DMS 273 treated with DMSO at 0.1 percent for 48 hours (cell line): ENCODE results near the gene KCNQ1.
"Not testable (repeated sequence)": the region's sequence is repeated elsewhere in the genome, so short reads cannot be mapped to it uniquely, and the experiment has no call there.

ENCODE experiments used
- DNase-seq: peaks from one replicate; lab custom pipeline; 2025; lab: John Stamatoyannopoulos, UW

The KCNQ1 gene

DNA sequence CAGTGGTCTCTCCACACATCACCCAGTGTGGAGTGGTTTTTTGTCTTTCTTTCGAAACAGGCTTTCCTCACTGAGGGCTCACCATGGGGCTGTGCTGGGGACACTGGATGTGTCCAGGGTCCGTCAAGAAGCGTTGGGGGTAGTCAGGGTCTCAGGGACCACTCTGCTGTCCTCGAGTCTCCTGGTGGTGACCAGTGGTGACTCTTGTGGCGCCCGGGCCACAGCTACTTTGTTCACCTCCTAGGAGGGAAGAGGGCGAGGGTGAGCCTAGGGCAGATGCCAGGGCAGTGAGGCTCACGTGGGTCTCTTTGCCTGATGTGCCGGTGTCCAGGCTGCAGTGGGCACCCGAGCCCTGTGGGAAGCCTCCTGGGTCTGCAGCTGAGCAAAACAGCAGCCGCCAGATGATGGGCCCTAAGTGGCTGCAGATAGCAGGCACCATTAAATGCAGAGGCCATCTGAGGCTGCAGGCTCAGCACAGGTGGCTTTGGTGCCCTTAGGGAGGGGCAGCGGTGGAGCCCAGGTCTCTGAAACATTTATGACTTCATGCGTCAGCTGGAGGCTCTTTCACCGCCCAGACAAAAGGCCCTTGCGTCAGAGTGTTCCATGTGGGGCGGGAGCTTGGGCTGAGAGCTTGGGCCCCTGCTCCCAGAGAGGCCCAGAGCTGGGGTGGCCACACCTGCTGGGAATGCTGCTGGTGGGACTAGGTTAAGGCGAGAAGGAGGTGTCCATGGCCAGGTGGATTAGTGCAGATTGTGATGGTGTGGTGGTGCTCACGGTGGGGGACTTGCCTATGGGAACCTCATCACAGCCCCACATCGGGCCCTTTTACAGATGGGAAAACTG is 29.5 kb downstream of the KCNQ1 start:
- no peak for DNase-seq

GRCh38 chr11:2475136-2475918 is 30.5 kb downstream of the KCNQ1 start:
- no peak for DNase-seq

- no peak for DNase-seq
These were observed 32.4 kb downstream of the KCNQ1 start for GRCh38 chr11:2477254-2477653.

- DNase-seq, result no peak
These were observed 33.1 kb downstream of the KCNQ1 start for GRCh38 chr11:2477936-2478335.

DNA sequence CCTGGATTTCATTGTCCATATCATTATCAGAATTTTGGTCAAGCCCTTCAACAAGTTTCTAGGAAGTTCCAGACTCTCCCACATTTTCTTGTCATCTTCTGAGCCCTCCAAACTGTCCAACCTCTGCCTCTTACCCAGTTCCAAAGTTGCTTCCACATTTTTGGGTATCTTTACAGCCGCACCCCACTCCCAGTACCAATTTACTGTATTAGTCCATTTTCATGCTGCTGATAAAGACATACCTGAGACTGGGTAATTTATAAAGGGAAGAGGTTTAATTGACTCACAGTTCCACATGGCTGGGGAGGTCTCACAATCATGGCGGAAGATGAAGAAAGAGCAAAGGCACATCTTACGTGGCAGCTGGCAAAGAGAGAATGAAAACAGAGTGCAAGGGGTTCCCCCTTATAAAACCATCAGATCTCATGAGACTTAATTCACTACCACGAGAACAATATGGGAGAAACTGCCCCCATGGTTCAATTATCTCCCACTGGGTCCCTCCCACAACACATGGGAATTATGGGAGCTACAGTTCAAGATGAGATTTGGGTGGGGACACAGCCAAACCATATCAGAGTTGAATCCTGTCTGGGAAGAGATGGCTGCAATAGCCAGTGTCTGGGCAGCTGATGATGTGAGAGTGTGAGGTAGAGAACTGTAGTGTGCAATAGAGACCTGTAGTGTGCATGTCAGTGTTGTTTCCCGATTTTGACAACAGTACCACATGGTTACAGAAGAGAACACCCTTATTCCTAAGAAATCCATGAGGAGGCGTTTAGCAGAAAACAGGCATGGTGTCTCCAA is 35.5 kb downstream of the KCNQ1 start:
- DNase-seq, result not testable (repeated sequence)

DNA sequence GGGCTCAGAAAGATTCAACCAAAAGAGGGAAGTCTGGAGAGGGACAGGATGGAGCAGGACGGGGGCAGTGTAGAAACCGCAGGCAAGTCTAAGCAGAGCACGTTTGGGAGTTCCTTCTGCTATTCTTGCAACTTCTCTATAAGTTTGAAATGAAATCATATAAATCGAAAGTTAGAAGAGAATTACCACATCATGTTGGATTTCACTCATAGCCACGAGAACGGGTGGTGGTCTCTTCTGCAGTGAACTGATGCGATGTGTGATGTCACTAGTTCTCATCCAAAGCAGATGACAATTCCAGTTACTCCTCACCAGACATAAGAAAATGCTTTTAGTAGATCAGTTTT is 36.0 kb downstream of the KCNQ1 start:
- DNase-seq, result no peak

DNA sequence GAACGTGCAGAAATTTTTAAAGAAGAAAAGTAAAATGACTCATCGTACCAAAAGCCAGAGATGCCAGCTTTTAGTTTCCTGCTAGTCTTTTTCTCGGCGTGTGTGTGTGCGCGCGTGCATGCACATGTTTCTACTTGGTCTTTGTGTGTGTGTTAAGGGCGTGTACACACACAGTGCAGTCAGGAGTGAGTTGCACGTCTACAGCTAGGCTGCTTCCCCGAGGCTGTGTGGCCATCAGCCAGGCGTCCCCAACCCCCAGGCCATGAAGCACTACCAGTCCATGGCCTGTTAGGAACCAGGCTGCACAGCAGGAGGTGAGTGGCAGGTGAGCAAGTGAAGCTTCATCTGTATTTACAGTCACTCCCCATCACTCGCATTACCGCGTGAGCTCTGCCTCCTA is 36.4 kb downstream of the KCNQ1 start:
- no peak for DNase-seq

DNA sequence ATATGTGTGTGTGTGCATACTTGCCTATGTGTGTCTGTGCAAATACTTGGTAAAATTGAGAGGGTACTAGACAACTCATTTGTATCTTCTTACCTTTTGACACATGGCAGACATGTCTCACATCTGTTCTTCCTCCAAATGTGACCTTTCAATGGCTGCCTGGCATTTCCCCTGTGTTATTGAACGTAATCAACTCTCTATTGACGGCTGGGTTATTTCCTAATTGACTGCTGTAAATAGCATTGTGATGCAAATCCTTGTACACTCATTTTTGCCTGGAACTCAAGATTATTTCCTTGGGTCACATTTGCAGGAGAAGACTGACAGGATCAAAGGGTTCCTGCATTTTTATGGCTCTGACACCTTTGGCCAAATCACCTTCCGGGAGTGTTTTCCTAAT is 37.4 kb downstream of the KCNQ1 start:
- no peak for DNase-seq

DNA sequence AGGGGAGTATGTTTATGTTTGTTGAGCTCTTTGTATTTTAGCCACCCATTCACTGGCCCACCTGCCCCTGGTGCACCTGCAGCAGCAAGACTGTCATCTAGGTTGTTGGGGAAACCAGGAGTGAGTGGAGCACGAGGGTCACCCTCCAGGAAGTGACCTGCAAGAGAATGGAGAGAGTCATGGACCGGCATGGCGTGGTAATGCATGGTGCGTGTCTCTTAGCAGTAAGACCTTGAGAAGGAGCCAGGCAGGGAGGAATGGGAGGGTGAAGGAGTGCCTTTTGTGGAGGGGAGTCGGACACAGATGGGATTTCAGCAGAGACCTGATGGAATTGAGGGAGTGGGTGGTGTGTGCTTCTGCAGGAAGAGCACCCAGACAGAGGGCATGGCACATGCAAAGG is 37.9 kb downstream of the KCNQ1 start:
- DNase-seq, result no peak

- no peak for DNase-seq
These were observed 38.6 kb downstream of the KCNQ1 start for GRCh38 chr11:2483426-2483825.

DNA sequence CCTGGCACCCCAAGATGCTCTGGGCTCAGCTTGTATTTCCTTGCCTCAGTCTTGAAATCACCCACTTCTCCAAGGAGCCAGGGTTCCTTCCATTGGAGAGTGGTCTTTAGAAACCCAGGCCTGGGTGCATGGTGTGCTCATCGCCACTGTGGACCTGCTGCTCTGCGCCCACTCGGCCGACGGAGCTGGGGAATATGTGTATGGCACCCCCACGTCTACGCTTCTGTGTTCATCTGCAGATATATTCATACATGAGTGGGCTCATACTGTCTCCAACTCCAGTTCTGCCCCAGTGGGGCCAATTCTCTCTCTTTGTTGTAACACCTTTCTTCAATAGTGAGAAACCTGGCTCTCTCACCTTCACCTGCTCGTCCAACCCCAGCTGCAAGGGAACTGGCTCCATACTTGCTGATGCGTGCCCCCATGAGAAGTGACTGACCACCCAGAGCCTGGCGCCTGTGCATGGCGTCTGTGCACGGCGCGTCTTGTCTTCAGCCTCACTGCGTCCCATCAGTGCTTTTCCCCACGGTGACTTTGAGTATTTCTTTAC is 39.8 kb downstream of the KCNQ1 start:
- no peak for DNase-seq

DNA sequence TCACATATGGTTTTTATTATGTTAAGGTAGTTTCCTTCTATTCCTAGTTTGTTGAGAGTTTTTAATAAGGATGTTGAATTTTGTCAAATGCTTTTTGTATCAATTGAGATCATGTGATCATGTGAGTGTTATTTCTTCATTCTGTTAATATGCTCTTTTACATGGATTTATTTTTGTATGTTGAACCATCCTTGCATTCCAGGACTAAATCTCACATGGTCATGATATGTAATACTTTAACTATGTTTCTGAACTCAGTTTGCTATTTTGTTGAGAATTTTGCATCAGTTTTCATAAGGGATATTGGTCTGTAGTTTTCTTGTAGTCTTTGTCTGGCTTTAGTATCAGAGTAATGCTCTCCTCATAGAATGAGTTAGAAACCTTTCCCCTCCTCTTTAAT is 43.2 kb downstream of the KCNQ1 start:
- no peak for DNase-seq

GRCh38 chr11:2489083-2489482 is 44.3 kb downstream of the KCNQ1 start:
- DNase-seq, result no peak

DNA sequence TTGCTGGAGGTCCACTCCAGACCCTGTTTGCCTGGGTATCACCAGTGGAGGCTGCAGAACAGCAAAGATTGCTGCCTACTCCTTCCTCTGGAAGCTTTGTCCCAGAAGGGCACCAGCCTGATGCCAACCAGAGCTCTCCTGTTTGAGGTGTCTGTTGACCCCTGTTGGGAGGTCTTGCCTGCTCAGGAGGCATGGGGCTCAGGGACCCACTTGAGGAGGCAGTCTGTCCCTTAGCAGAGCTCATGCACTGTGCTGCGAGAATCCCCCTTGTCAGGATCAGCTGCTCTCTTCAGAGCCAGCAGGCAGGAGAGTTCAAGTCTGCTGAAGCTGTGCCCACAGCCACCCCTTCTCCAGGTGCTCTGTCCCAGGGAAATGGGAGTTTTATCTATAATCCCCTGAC is 53.1 kb downstream of the KCNQ1 start:
- not testable (repeated sequence) for DNase-seq

- no peak for DNase-seq
These were observed 53.9 kb downstream of the KCNQ1 start for GRCh38 chr11:2498750-2499149.

DNA sequence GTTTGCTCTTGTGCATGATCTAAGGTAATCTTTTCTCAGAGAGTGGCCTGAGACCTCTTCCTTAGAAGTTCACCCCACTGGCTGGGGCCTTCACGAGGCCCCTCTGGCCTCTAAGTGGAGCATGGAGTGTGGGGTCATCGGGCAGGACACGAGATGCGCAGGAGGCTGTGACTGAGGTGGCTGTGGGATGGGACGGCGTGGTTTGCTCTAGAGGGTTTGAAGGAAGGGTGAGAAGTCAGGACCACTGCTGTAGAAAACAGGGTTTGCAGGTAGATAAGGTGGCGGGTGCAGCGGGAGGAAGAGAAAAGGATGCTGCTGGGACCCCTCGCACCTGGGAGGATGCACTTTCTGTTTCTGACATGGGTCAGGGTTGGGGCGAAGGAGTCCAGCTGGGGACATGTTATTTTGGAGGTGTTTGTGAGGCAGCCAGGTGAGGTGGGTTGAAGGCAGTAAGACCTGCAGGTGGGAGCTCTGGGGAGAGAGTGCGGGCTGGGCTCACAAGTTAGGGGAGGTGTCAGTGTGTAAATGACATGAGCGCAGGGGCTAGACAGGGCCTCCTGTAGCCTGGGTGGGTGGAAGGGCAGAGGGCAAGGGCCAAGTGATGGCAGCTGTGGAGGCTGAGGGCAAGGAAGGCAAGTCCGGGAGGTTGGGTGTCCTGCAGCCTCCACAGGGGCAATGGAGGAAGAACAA is 62.5 kb downstream of the KCNQ1 start:
- DNase-seq, result no peak

DNA sequence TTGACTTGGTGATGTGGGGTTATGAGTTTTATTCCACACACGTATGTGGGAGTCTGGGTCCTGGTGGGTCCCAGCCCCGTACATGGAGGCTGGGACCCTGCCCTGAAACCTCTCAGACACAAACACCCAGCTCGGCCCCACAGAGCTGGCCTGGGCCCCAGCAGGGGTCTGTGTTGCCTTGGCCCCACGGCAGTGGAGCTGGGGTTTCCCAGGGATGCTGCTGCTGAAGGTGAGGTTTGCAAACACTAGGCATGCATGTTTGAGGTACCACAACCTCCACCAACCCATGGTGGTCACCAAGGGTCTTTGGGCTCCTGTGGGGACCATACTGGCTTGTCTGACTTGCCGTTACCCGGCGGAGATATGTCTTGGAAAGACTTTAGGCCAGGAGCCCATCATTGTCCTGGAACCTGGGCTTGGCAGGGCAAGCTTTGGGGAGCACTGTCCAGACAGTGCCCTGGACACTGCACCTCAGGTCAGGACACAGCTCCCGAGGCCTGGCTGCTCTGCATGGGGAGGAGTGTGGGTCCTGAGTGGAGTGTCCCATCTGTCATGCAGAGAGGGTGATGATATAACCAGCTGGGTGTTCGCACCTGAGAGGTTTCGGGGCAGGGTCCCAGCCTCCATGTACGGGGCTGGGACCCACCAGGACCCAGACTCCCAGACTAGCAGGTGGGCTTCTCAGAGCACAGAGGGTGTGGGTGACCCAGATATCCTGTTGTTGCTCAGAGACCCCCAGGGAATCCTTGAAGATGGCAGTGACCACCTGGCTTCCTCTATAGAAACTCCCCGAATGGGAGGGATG is 63.3 kb downstream of the KCNQ1 start:
- DNase-seq, result no peak

- DNase-seq, result no peak
These were observed 64.0 kb downstream of the KCNQ1 start for GRCh38 chr11:2508793-2509192.

GRCh38 chr11:2509481-2510001 is 64.7 kb downstream of the KCNQ1 start:
- DNase-seq, result no peak

DNA sequence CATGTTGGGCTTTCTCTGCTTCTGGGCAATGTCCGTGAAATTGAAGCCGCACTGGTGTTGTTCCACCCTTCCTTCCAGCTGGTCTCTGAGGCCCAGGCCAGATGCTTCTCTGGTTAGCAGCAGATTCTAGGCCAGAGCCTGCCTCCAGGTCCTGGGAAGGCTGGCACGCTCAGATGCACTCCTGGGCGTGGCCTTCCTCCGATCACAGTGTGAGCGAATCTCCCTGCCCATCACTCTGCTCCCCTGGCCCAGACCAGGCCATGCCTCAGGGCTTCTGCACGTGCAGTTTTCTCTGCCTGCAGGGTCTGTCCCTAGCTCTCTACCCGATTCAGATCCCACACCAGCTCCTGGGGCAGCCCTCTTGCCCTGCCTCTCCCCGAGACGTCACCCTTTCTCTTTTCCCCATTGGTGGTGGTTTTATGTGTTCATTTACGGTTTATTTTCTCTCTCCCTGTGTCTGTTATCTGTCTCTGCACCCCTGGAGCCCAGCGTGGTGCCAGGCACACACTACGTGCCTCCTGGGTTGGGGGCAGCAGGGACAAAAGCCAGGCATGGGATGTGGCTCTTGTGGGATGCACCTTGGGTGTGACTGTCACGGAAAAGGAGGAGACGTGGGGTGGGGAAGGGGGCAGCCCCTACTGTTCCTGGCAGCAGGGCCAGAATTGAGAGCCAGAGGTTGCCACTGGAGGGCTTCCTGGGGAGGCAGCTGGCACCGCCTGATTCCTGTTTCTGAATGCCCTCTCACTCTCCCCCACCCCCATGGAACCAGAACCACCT is 66.0 kb downstream of the KCNQ1 start:
- no peak for DNase-seq
